HG03439 (cell line): ENCODE data around the gene VAMP3.

Experiments used
- ATAC-seq: cut with Tn5 transposase; IDR thresholded peaks from one replicate; pipeline ENCODE4 v1.9.1; 2021; ENCODE audit warnings: mild to moderate bottlenecking, moderate library complexity; ENCODE audit not compliant: unreplicated experiment

The VAMP3 gene, protein sequence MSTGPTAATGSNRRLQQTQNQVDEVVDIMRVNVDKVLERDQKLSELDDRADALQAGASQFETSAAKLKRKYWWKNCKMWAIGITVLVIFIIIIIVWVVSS

GRCh38 chr1:7770997-7771822 lies at the start of gene VAMP3:
Gene VAMP3 (plus strand): TSS chr1:7771296. CDS start chr1:7771384, 88 bp downstream.
- ATAC-seq, result peak; percentile 77

- ATAC-seq, result no peak
Observed at GRCh38 chr1:7721940-7722669, 49.0 kb upstream of the VAMP3 start.

GRCh38 chr1:7722670-7723012 lies 48.5 kb upstream of the VAMP3 start:
- ATAC-seq, result no peak

DNA sequence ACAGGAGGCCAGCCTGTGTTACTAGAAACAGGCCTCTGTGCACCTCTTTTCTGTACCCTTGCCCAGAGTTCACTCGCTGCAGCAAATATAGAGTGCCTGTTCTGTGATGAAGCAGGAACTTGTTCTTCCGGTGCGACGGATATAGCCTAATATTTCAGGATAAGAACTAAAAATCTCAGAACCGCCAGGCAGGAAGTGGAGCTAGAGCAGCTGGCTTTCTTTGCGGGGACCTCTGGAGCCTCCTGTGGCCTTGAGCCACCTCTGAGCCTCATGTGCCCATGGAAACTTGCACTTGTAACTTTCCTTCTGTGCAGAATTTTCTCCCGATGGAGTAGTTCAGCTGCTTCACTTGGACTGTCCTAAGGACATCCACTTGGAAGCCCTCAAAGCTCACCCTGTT lies 44.5 kb upstream of the VAMP3 start:
- no peak for ATAC-seq

DNA sequence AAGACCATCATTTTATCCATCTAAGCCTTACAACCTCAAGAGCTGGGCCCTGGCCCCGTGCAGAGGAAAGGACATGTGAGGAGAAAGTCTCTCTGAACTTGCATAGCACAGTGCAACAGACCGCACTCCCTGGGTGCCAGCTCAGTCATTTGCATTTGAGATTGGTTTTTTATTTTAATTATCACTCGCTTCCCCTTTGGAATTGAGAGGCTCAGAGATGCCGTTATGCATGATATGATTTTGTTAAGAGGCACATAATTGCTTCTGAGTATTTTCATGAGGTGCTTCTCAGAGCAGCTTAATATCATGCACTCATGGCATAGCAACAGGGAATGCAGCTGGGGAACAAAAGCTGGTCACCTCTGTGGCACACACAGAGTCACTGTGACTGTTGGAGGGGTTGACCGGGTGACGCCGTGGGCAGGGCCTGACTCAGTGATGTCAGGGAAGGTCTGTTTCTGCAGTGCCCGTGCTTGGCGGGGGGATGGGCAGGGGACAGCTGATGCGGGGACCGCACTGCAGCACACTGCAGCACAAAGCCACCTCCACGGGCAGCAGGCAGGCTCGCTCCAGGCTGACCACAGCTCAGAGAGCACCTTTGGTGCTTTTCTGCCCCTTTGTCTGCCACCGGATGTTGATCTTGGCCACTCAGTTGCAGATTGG lies 43.2 kb upstream of the VAMP3 start:
- no peak for ATAC-seq

GRCh38 chr1:7729761-7730160 lies 41.3 kb upstream of the VAMP3 start:
- no peak for ATAC-seq

DNA sequence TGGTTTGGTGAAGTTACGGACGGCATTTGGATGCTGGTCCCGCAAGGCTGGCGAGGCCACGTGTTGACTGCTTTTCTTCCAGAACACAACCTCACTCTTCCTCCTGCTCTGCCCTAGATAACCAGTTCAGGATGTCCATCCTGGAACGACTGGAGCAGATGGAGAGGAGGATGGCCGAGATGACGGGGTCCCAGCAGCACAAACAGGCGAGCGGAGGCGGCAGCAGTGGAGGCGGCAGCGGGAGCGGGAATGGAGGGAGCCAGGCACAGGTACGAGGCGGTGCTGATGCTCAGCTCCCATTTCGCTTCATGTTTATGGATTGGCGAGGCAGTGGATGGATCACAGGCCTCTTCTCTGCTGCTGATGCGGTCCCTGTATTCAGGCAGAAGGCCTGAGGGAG lies 38.8 kb upstream of the VAMP3 start:
- no peak for ATAC-seq

- ATAC-seq, result no peak
Observed at GRCh38 chr1:7733276-7733675, 37.8 kb upstream of the VAMP3 start.

DNA sequence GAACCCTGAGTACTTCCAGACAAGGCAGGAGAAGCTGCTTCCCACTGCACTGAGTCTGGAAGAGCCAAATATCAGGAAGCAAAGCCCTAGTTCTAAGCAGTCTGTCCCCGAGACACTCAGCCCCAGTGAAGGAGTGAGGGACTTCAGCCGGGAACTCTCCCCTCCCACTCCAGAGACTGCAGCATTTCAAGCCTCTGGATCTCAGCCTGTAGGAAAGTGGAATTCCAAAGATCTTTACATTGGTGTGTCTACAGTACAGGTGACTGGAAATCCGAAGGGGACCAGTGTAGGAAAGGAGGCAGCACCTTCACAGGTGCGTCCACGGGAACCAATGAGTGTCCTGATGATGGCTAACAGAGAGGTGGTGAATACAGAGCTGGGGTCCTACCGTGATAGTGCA lies 33.1 kb upstream of the VAMP3 start:
- ATAC-seq, result no peak

- ATAC-seq, result no peak
Observed at GRCh38 chr1:7743346-7743745, 27.8 kb upstream of the VAMP3 start.

GRCh38 chr1:7744882-7745281 lies 26.2 kb upstream of the VAMP3 start:
- no peak for ATAC-seq

DNA sequence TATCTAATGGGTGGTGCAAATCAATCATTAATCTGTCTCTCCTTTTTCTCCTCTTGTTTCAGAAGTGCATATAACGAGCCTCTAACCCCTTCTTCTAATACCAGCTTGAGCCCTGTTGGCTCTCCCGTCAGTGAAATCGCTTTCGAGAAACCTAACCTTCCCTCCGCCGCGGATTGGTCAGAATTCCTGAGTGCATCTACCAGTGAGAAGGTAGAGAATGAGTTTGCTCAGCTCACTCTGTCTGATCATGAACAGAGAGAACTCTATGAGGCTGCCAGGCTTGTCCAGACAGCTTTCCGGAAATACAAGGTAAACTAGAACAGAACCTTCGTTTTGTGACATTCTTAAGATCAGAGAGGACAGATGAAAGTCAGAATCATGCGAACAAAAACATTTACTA lies 25.3 kb upstream of the VAMP3 start:
- no peak for ATAC-seq

- no peak for ATAC-seq
Observed at GRCh38 chr1:7747605-7748004, 23.5 kb upstream of the VAMP3 start.

DNA sequence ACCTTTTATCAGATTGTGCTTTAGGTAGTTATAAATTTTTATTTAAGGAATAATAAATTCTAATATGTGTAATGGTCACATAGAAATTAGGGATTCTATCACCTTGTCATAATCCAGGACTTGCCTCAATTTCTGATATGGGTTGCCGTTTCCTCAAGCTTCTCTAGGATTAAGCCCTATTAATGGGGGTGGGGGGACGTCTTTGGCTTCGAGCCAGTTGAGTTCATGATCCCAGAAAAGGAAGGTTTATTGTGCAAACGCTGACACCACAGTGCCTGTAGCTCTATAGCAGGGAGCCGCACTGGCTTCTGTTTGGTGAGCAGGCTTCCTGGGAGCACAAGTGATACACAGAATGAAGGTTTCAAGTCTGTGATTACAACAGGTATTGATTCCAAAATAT lies 22.0 kb upstream of the VAMP3 start:
- no peak for ATAC-seq

DNA sequence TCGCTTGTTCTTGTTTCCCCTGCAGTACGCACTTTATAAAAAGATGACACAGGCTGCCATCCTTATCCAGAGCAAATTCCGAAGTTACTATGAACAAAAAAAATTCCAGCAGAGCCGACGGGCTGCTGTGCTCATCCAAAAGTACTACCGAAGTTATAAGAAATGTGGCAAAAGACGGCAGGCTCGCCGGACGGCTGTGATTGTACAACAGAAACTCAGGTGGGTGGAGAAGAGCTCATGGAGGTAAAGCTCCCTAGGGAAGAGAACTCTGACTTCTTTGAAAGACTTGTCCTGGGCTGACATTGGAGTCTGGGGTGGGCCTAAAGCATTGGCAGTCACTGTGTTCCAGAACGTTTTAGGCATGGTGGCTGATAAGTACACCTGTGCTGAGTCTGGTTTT lies 19.9 kb upstream of the VAMP3 start:
- no peak for ATAC-seq

DNA sequence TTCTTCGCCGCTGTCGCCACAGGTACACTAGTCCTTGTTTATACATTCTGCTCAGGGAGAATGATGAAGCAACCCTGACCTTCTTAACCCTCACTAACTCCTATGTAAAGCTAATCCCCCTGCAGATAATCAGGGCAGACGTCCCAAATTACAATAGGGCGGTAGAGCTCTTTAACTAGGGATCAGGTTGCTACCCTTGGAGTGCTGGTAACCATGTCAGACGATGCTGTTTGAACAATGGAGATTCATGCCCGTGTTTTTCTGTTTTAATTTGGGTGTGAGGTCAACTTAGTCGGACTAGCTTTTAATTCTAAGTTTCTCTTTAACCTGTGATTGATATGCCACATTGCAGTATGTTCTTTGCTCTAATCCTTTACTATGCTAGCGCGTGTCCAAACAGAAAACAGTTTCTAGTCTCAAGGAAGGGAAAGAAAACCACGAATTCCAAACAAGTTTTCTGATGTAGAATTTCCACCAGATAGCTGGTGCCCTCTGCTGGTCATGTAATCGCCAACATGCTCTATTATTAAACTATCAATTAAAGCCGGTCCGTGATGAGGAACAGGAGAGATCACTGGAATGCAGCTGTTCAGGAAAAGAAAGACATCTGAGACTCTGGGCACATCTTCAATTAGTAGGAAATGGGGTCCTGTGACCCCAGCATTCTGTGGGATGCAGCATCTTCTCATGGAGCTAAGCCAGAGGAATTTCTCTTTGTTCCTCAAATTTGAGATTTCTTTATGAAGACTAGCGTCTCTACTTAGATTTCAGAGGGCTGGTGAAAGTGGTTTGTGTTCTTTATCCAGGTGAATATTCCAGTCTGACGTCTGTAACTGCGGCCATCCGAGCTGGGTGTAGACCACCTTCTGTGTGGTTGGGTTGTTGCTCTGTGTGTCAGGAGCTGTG lies 18.3 kb upstream of the VAMP3 start:
- ATAC-seq, result no peak

DNA sequence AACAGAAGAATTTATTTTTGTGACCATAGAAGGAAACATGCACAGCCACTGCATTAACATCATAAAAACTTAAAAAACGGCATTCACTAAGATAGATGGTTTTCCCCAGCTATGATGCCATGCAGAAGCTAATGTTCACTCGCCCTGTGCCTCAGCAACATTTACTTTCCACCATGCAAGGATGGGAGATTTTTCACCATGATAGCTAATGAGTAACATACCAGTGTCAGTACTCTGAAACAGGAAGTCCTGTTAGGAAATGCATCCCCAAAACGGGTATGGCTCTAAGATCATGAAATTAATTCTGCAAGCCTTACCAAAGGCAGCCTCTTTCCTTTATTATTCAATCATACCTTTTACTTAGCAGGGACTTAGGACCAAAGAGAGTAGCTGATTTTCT lies 17.5 kb upstream of the VAMP3 start:
- ATAC-seq, result no peak

- ATAC-seq, result no peak
Observed at GRCh38 chr1:7754234-7754633, 16.9 kb upstream of the VAMP3 start.

- no peak for ATAC-seq
Observed at GRCh38 chr1:7755448-7755847, 15.6 kb upstream of the VAMP3 start.

DNA sequence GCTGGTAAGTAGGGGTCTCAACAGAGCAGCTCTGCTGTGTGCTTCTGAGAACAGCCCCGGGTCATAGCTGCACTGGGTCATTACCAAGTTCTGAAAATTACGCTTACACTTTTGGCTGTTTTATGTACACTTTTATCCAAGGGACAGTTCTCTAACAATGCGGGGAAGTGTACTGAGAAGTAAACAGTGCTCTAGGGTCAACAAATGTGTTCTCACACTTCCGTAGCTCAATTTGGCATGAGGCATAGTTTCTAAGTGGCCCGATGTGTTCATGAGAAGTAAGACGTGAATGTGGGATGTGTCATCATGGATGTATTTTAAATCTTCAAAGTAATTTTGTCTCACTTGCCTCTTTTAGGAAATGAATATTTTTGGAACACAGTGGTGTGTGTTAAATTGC lies 10.9 kb upstream of the VAMP3 start:
- ATAC-seq, result no peak

DNA sequence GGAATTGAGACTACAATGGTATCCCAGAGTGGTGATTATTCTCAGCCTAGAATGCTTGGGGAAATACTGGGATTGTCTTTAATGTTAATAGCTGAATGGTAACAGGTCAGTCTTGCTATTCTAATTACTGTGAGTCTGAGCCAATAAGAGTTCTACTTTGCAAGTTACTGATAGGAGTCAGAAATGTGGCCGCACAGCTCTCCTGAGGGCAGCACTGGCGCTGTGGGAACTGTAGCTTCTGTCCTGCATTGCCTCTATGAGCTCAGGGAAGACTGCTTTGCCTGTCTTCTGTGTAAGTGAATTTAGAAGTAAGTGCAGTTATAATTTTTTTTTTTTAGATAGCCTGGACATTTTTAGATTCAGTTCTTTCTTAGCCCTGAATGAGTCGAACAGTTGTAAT lies 10.0 kb upstream of the VAMP3 start:
- ATAC-seq, result no peak
